Panc1 (cell line): ENCODE results near the gene MYO3B.

Experiments
- CTCF ChIP-seq: fragments of 450-650 bp; IDR thresholded peaks from 2 replicates; pipeline ENCODE4 v1.5.1; 2017; ENCODE audit warnings: mild to moderate bottlenecking
- SIN3A ChIP-seq: IDR thresholded peaks from 2 replicates; pipeline ENCODE4 v1.6.1; 2012; ENCODE audit warnings: low read depth, mild to moderate bottlenecking, low read length, moderate library complexity, borderline replicate concordance; ENCODE audit not compliant: insufficient read depth
- TCF7L2 ChIP-seq: IDR thresholded peaks from 2 replicates; pipeline ENCODE4 v1.6.1; 2011; ENCODE audit warnings: mild to moderate bottlenecking, low read depth, low read length, inconsistent platforms
- TF ChIP-seq, protein P1 (sequence below), 2 experiments: IDR thresholded peaks; 2 replicates each; pipeline ENCODE4 v1.6.1; 2011 to 2012; ENCODE audit warnings: low read depth in 2 of 2, control low read depth in 1 of 2, low read length in 1 of 2, mild to moderate bottlenecking in 1 of 2, moderate library complexity in 1 of 2; ENCODE audit not compliant: insufficient read depth in 1 of 2

DNA sequence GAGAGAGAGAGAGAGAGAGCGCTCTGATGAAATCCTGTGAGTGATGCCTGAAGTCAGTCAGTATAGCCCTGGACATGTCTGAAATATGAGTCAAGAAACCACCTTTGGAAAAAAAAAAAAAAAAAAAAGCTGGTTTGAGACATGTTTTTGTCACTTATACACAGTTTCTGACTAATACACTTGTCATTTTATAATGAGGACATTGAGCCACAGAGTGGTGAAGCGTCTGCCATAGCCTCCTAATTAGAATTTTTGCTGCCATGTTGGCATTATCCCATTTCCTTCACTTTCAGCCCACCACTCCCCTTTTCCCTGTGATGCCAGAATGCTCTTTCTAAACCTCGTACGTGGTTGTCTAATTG lies 15.7 kb upstream of the MYO3B start:
- TF ChIP-seq CTCF (no peak), TCF7L2 (no peak), SIN3A (no peak)
- TF ChIP-seq, protein P1, sequence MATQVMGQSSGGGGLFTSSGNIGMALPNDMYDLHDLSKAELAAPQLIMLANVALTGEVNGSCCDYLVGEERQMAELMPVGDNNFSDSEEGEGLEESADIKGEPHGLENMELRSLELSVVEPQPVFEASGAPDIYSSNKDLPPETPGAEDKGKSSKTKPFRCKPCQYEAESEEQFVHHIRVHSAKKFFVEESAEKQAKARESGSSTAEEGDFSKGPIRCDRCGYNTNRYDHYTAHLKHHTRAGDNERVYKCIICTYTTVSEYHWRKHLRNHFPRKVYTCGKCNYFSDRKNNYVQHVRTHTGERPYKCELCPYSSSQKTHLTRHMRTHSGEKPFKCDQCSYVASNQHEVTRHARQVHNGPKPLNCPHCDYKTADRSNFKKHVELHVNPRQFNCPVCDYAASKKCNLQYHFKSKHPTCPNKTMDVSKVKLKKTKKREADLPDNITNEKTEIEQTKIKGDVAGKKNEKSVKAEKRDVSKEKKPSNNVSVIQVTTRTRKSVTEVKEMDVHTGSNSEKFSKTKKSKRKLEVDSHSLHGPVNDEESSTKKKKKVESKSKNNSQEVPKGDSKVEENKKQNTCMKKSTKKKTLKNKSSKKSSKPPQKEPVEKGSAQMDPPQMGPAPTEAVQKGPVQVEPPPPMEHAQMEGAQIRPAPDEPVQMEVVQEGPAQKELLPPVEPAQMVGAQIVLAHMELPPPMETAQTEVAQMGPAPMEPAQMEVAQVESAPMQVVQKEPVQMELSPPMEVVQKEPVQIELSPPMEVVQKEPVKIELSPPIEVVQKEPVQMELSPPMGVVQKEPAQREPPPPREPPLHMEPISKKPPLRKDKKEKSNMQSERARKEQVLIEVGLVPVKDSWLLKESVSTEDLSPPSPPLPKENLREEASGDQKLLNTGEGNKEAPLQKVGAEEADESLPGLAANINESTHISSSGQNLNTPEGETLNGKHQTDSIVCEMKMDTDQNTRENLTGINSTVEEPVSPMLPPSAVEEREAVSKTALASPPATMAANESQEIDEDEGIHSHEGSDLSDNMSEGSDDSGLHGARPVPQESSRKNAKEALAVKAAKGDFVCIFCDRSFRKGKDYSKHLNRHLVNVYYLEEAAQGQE (IDR thresholded peaks at IDR 0.05; ENCODE audit: insufficient read depth in 1 of 2, low read depth in 2 of 2, low read length in 1 of 2): no peak
